Large intestine (tissue), 3 donors: Measurements from ENCODE around the gene GRK5. TPM values are rescaled to one million over a fixed set of nuclear protein-coding genes. Genes with fewer than 3 reads are reported as not detected.

Experiments
- DNase-seq, 2 donors: peaks; one replicate each; pipeline versions ENCODE4 v3.0.0 to v3.0.0-alpha.2; 2013
- H3K27ac ChIP-seq: one replicate; pipeline ENCODE4 v1.5.1; 2013; ENCODE audit warnings: low read length
- H3K27me3 ChIP-seq: 2 replicates; pipeline ENCODE4 v1.6.1; 2013; ENCODE audit warnings: low read length; ENCODE audit not compliant: control insufficient read depth, insufficient read depth
- H3K36me3 ChIP-seq: 2 replicates; pipeline ENCODE4 v1.6.1; 2013; ENCODE audit warnings: low read length; ENCODE audit not compliant: control insufficient read depth, insufficient read depth
- H3K4me1 ChIP-seq: one replicate; pipeline ENCODE4 v1.6.1; 2013; ENCODE audit warnings: low read length; ENCODE audit not compliant: control insufficient read depth, insufficient read depth
- H3K4me3 ChIP-seq: one replicate; pipeline ENCODE4 v1.5.1; 2013; ENCODE audit warnings: low read length
- H3K9me3 ChIP-seq: one replicate; pipeline ENCODE4 v1.6.1; 2013; ENCODE audit warnings: mild to moderate bottlenecking, low read depth, low read length, moderate library complexity; ENCODE audit not compliant: control insufficient read depth
- WGBS: methylation state at CpG from one replicate; pipeline ENCODE4 v1.1.5; 2013; ENCODE audit warnings: low lambda C conversion rate; ENCODE audit not compliant: insufficient coverage; 5-methylcytosine and 5-hydroxymethylcytosine counted together
- polyA plus RNA-seq: library from polyadenylated mRNA; unstranded; fragments of 120-200 nt; gene quantifications from one replicate; pipeline ENCODE4 v1.2.1, GENCODE V29; 2013

Gene GRK5
- polyA plus RNA-seq, 1 donor: 38.8 TPM

DNA sequence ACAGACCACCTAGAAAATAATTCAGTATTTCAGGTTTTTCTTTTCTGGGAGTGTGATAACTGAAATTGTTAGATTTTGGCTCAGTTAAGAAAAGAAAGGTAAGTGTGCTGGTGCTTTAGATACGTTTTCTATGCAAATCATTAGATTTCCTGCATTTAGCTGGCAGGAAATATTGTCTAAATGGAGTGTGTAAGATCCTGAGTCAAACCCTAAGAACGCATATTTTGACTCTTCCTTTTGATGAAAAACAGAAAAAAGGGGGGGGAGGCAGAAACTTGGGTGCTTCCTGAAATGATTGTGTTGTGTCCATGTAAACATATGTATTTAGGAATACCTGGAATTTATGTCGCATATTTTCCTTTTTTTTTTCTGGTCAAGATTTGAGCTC lies 1.2 kb downstream of the GRK5 start:
- Histone ChIP-seq H3K27me3 (no peaks in the 10 kb centered on the region), H3K9me3 (no peaks in the 10 kb centered on the region), H3K4me3 (peak overlapping the region; percentile 54), H3K36me3 (peaks cover 3% of the 10 kb centered on the region), H3K4me1 (peaks cover 30% of the 10 kb centered on the region), H3K27ac (peak overlapping the region; percentile 59)
- 35% methylated on average over 3 of the region's 3 CpGs for WGBS
- DNase-seq: peak in 1 of 2 donors; percentile 20

DNA sequence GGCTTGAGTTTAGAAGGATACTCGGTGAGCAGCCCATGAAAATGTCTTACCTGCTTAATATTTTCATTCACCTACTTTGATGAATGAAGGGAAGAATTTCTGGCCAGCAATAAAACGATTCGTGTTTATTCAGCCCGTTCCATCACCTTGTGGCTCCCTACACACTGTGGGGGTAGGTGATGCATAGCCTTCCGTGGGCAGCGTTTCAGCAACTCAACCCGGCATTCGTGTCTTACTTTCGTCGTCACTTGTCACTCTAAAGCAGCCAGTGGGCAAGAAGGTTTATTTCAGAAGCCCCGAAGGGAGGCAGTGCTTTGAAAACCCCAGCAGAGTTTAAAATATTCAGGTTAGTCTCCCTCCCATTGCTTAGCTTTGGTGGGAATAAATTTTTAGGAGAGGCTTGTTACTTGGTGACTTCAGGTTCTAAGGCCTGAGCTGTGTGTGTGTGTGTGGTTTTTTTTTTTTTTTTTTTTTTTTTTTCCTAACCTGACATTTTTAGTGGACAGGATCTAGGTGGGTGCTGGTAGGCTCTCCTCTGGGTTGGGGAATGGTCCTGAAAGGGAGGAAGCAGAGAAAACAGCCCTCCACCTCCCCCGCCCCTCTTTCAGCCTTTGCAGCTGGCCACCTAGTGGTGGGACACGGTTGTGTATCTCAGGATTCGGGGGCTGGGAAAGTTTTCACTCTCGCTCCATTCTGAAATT lies 1.8 kb downstream of the GRK5 start:
- peaks cover 3% of the 10 kb centered on the region for H3K36me3 ChIP-seq
- H3K9me3 ChIP-seq: no peaks in the 10 kb centered on the region
- peak in 1 of 2 donors; percentile 67 for DNase-seq
- H3K4me1 ChIP-seq: peaks cover 30% of the 10 kb centered on the region
- WGBS: 40% methylated on average over 1 of the region's 15 CpGs
- H3K27me3 ChIP-seq: no peaks in the 10 kb centered on the region
- peak overlapping the region; percentile 59 for H3K27ac ChIP-seq
- H3K4me3 ChIP-seq: peak overlapping the region; percentile 54

- Histone ChIP-seq H3K4me3 (no peak overlapping the region), H3K27me3 (no peaks in the 10 kb centered on the region), H3K27ac (peak overlapping the region; percentile 5), H3K9me3 (no peaks in the 10 kb centered on the region), H3K4me1 (peaks cover 30% of the 10 kb centered on the region), H3K36me3 (peaks cover 3% of the 10 kb centered on the region)
- 67% methylated on average over 3 of the region's 9 CpGs for WGBS
- peak in 1 of 2 donors; percentile 35 for DNase-seq
Observed at GRCh38 chr10:119209736-119210355, 2.5 kb downstream of the GRK5 start.

- 84% methylated on average over 2 of the region's 2 CpGs for WGBS
- Histone ChIP-seq H3K27me3 (no peaks in the 10 kb centered on the region), H3K4me3 (no peak overlapping the region), H3K9me3 (no peaks in the 10 kb centered on the region), H3K4me1 (peaks cover 30% of the 10 kb centered on the region), H3K36me3 (peaks cover 3% of the 10 kb centered on the region), H3K27ac (no peak overlapping the region)
- DNase-seq: no peak
Observed at GRCh38 chr10:119210633-119211032, 3.3 kb downstream of the GRK5 start.

DNA sequence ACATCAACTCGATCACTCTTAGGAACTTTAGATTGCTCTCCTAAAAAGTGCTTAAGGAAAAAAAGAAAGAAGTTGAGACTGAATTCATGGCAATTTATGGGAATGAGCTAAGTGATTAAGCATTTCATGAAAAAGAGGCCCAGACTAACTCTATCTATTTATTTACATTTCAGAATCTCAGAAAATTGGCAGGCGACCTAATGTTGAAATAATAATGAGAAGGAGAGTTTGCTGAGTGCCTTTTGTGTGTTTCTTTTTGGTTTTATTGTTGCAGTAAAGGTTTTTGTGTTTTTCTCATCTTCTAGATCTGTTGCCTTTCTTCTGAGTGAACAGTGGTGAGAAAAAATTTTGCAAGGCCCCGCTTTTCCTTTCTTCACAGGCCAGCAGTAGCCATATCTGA lies 3.8 kb downstream of the GRK5 start:
- H3K27me3 ChIP-seq: no peaks in the 10 kb centered on the region
- no CpG with 5 or more reads among the region's 3 CpGs for WGBS
- peak overlapping the region; percentile 53 for H3K27ac ChIP-seq
- H3K4me1 ChIP-seq: peaks cover 28% of the 10 kb centered on the region
- DNase-seq: peak in 1 of 2 donors; percentile 27
- H3K4me3 ChIP-seq: no peak overlapping the region
- peaks cover 3% of the 10 kb centered on the region for H3K36me3 ChIP-seq
- H3K9me3 ChIP-seq: no peaks in the 10 kb centered on the region

GRCh38 chr10:119211625-119212441 lies 4.5 kb downstream of the GRK5 start:
- Histone ChIP-seq H3K27me3 (no peaks in the 10 kb centered on the region), H3K27ac (peak overlapping the region; percentile 53), H3K9me3 (no peaks in the 10 kb centered on the region), H3K4me3 (no peak overlapping the region), H3K4me1 (peaks cover 27% of the 10 kb centered on the region), H3K36me3 (peaks cover 3% of the 10 kb centered on the region)
- 80% methylated on average over 1 of the region's 12 CpGs for WGBS
- DNase-seq: no peak

- Histone ChIP-seq H3K36me3 (peaks cover 3% of the 10 kb centered on the region), H3K4me1 (peaks cover 20% of the 10 kb centered on the region), H3K27me3 (no peaks in the 10 kb centered on the region), H3K27ac (no peak overlapping the region), H3K9me3 (no peaks in the 10 kb centered on the region), H3K4me3 (no peak overlapping the region)
- WGBS: no CpG with 5 or more reads among the region's 2 CpGs
- DNase-seq: no peak
Observed at GRCh38 chr10:119215371-119215770, 8.0 kb downstream of the GRK5 start.

DNA sequence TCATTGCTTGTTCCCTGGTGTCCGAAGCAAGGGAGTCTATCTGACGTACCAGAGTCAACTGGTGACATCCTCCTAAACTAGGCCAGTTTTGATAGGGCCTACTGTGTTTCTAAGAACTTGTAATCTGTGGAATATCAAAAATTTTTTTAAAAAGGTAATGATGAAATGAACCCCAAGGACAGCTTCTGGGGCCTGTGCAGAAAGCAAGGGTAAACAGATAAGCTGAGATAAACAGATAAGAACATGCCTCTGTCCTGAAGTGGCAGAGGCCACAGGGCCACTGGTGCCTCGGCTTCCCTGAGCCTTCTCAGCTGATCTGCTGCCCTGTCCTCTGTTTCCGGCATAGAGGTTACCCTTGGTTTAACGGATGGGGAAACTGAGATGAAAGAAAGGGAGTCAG lies 8.8 kb downstream of the GRK5 start:
- H3K4me1 ChIP-seq: peaks cover 20% of the 10 kb centered on the region
- whole genome bisulfite sequencing: no CpG with 5 or more reads among the region's 5 CpGs
- no peak overlapping the region for H3K27ac ChIP-seq

DNA sequence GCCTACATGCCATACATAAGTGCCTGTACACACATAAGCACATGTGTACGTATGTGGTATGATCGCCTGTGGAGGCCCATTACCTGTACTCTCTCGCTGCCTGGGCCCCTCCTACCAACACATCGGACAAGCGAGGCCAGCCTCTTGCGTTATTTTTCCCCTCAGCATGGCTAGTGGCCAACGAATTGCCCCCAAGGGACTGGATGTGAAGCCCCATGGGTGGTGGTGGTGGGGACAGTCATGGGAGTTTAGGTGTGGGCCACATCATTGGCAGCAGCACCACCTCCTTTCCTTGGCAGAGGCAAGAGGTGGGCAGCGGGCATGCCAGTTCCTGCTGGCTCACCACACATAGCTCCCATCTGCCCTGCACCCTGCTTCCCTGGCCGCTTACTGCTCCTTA lies 10.0 kb downstream of the GRK5 start:
- H3K36me3 ChIP-seq: peaks cover 3% of the 10 kb centered on the region
- H3K9me3 ChIP-seq: no peaks in the 10 kb centered on the region
- no peak overlapping the region for H3K27ac ChIP-seq
- H3K4me1 ChIP-seq: peaks cover 21% of the 10 kb centered on the region
- no CpG with 5 or more reads among the region's 9 CpGs for WGBS
- no peaks in the 10 kb centered on the region for H3K27me3 ChIP-seq
- DNase-seq: no peak
- no peak overlapping the region for H3K4me3 ChIP-seq

More for the DNA sequence above, 8.8 kb downstream of the GRK5 start:
- Histone ChIP-seq H3K4me3 (no peak overlapping the region), H3K9me3 (no peaks in the 10 kb centered on the region), H3K27me3 (no peaks in the 10 kb centered on the region), H3K36me3 (peaks cover 3% of the 10 kb centered on the region)
- no peak for DNase-seq

DNA sequence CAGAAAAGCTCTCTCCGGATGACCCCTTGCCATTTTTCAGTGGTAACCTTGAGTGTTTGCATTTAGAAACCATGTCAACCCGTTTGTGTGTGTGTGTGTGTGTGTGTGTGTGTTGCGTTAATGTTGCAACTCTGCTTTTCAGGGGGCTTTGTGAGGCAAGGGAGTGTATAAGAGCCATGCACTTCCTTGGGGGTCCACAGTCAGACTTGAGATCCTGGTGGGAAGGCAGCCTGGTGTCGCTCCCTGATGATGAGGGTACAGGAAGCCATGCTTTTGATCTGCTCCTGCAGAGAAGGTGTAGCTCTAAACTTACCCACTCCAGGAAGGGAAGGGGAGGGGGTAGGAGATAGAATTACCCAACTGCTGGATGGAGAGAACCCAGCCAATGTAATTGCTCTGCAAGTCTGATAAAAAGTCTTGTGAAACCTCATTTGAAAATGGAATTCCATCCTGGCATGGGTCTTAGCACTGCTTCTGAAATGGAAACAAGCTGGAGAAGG lies 10.7 kb downstream of the GRK5 start:
- no peaks in the 10 kb centered on the region for H3K27me3 ChIP-seq
- no peak for DNase-seq
- no CpG with 5 or more reads among the region's 4 CpGs for WGBS
- no peak overlapping the region for H3K27ac ChIP-seq
- no peak overlapping the region for H3K4me3 ChIP-seq
- peaks cover 22% of the 10 kb centered on the region for H3K4me1 ChIP-seq
- no peaks in the 10 kb centered on the region for H3K36me3 ChIP-seq
- H3K9me3 ChIP-seq: no peaks in the 10 kb centered on the region
